Measurements from ENCODE around the gene ZNF500. TPM values are rescaled to one million over a fixed set of nuclear protein-coding genes. Genes with fewer than 3 reads are reported as not detected.

The ZNF500 gene
- total and polyA plus RNA-seq, 2 experiments from 2014 or later: 23.8 to 32.7 TPM

DNA sequence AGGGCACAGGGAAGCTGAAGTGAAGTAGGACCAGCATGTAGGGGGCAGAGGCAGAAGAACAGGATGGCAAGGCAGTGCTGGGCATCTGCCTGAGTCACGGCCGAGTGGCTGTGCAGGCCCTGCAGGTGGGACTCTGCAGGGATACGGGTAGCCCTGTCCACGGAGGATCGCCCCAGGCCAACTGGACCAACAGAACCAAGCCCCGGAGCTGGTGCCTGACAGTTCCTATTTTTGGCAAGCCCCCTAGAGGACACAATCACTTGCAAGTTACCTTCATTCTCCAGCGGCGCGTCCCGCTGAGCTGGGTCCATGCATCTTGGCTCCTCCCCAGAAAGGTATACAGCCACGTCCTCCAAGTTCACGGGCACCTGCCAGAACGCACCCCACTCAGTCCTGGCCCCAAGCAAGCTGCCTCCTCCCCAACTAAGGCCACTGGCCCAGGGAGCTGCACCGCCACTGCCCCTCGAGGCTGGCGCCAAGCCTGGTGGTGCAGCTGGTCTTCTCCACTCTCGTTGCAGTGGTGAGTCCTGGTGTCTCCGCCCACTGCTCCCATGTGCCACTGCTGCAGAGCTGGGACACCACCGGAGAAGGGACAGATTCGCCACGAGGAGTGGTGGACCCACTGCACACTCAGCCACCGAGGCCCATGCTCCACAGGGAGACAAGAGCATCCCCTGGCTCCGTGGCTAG, 6.6 kb downstream of the ZNF500 start:
- no peaks in the 10 kb centered on the region for H3K27me3 ChIP-seq
- no peak for DNase-seq (ENCODE audit: low read depth in 1 of 2, low spot score in 1 of 2)
- H3K27ac ChIP-seq: no peak overlapping the region
- H3K4me3 ChIP-seq: no peak overlapping the region
- H3K9me3 ChIP-seq (ENCODE audit: low read depth): no peaks in the 10 kb centered on the region
- TF ChIP-seq, protein P1, sequence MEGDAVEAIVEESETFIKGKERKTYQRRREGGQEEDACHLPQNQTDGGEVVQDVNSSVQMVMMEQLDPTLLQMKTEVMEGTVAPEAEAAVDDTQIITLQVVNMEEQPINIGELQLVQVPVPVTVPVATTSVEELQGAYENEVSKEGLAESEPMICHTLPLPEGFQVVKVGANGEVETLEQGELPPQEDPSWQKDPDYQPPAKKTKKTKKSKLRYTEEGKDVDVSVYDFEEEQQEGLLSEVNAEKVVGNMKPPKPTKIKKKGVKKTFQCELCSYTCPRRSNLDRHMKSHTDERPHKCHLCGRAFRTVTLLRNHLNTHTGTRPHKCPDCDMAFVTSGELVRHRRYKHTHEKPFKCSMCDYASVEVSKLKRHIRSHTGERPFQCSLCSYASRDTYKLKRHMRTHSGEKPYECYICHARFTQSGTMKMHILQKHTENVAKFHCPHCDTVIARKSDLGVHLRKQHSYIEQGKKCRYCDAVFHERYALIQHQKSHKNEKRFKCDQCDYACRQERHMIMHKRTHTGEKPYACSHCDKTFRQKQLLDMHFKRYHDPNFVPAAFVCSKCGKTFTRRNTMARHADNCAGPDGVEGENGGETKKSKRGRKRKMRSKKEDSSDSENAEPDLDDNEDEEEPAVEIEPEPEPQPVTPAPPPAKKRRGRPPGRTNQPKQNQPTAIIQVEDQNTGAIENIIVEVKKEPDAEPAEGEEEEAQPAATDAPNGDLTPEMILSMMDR (IDR thresholded peaks at IDR 0.05; ENCODE audit: low read depth, low read length): no peak
- H3K36me3 ChIP-seq: peaks cover 43% of the 10 kb centered on the region
- H3K4me1 ChIP-seq (ENCODE audit: low read depth): no peaks in the 10 kb centered on the region

DNA sequence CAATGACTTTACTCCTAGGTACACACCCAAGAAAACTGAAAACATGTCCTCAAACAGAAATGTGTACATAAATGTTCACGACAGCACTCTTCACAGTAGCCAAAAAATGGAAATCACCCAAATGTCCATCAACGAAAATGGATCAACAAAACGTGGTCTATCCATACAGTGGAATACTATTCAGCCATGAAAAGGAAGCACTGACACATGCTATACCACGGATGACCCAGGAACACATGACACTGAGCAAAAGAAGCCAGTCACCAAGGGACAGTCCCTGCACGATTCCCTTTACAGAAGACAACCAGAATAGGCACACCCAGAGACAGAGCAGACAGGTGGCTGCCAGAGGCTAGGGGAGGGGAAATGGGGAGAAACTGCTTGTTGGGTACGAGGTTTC, 11.3 kb downstream of the ZNF500 start:
- Histone ChIP-seq H3K4me3 (no peak overlapping the region), H3K4me1 (ENCODE audit: low read depth) (no peaks in the 10 kb centered on the region), H3K9me3 (ENCODE audit: low read depth) (no peaks in the 10 kb centered on the region), H3K27me3 (no peaks in the 10 kb centered on the region), H3K27ac (no peak overlapping the region), H3K36me3 (peaks cover 37% of the 10 kb centered on the region)
- TF ChIP-seq, protein P1 (IDR thresholded peaks at IDR 0.05; ENCODE audit: low read depth, low read length): no peak
- DNase-seq (ENCODE audit: low read depth in 1 of 2, low spot score in 1 of 2): no peak

GRCh38 chr16:4754865-4755264, 12.1 kb downstream of the ZNF500 start:
- peaks cover 29% of the 10 kb centered on the region for H3K36me3 ChIP-seq
- no peaks in the 10 kb centered on the region for H3K27me3 ChIP-seq
- no peaks in the 10 kb centered on the region for H3K4me1 ChIP-seq (ENCODE audit: low read depth)
- H3K27ac ChIP-seq: no peak overlapping the region
- H3K9me3 ChIP-seq (ENCODE audit: low read depth): no peaks in the 10 kb centered on the region
- TF ChIP-seq, protein P1 (IDR thresholded peaks at IDR 0.05; ENCODE audit: low read depth, low read length): no peak
- no peak overlapping the region for H3K4me3 ChIP-seq
- no peak for DNase-seq (ENCODE audit: low read depth in 1 of 2, low spot score in 1 of 2)

GRCh38 chr16:4753227-4753626, 13.7 kb downstream of the ZNF500 start:
- Histone ChIP-seq H3K9me3 (ENCODE audit: low read depth) (no peaks in the 10 kb centered on the region), H3K36me3 (peaks cover 24% of the 10 kb centered on the region), H3K4me3 (no peak overlapping the region), H3K4me1 (ENCODE audit: low read depth) (no peaks in the 10 kb centered on the region), H3K27ac (no peak overlapping the region), H3K27me3 (no peaks in the 10 kb centered on the region)
- DNase-seq (ENCODE audit: low read depth in 1 of 2, low spot score in 1 of 2): no peak
- TF ChIP-seq, protein P1 (IDR thresholded peaks at IDR 0.05; ENCODE audit: low read depth, low read length): no peak

GRCh38 chr16:4752351-4753100, 14.4 kb downstream of the ZNF500 start:
- DNase-seq (ENCODE audit: low read depth in 1 of 2, low spot score in 1 of 2): no peak
- Histone ChIP-seq H3K4me3 (no peak overlapping the region), H3K9me3 (ENCODE audit: low read depth) (no peaks in the 10 kb centered on the region), H3K36me3 (peaks cover 21% of the 10 kb centered on the region), H3K27me3 (no peaks in the 10 kb centered on the region), H3K27ac (no peak overlapping the region), H3K4me1 (ENCODE audit: low read depth) (no peaks in the 10 kb centered on the region)
- TF ChIP-seq, protein P1 (IDR thresholded peaks at IDR 0.05; ENCODE audit: low read depth, low read length): no peak

Data from cardiac muscle cell (in vitro differentiated cells and primary cell).